Muscle of arm (tissue), 12 donors: ENCODE data around the gene ESYT1. TPM values are rescaled to one million over a fixed set of nuclear protein-coding genes. Genes with fewer than 3 reads are reported as not detected.

Experiments used
- DNase-seq: peaks from one replicate; pipeline ENCODE4 v3.0.0-alpha.2; 2013
- polyA plus RNA-seq, 12 donors: library from polyadenylated mRNA; unstranded; fragments of 120-200 nt; gene quantifications; one replicate each; pipeline ENCODE4 v1.2.1, GENCODE V29; 2013; ENCODE audit not compliant: insufficient read length in 12 of 12

ESYT1 gene
- polyA plus RNA-seq, 12 donors = 40.1 to 83.4 (median 75.0) TPM; not detected in 1

DNA sequence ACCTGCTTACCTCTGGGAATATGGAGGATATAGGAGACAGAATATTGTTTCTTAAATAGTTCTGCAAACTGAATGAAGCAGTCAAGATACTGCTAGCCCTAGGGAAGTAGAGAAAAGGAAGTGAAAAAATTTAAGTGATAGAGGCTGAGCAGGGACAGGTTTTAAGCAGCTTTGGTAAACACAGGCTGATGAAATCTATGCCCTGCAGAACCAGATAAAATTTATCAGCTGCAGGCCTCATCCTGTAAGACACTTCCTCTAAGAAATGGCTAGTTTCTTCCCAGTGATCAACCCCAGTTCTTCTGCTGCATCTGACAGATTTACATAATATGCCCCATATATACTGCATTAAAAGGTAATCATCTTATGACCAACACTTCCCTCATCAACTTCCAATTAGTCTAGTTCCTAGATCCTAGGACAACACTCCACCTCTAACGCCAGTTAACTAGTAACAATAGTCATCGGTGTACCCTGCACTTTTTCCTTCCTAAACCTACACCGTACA, 1.3 kb upstream of the ESYT1 start:
- DNase-seq = no peak

DNA sequence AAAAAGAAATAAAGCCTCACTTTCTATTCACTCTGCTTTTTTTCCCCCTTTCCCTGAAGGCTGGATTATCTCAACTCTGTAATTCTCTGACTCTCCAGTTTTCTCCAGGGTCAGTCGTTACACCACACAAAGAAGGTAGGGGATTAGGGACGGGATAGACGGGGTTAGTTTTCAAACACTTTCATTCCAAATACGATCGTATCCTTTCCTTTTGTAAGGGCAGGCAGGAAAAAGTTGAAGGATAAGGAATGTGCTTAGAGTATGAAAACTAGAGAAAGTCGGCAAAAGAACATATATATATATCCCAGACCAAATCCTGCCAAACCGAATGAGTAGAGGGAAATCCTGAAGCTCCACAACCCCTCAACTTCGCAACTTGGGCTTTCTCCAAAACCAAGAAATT, 581 bp upstream of the ESYT1 start:
- no peak for DNase-seq

DNA sequence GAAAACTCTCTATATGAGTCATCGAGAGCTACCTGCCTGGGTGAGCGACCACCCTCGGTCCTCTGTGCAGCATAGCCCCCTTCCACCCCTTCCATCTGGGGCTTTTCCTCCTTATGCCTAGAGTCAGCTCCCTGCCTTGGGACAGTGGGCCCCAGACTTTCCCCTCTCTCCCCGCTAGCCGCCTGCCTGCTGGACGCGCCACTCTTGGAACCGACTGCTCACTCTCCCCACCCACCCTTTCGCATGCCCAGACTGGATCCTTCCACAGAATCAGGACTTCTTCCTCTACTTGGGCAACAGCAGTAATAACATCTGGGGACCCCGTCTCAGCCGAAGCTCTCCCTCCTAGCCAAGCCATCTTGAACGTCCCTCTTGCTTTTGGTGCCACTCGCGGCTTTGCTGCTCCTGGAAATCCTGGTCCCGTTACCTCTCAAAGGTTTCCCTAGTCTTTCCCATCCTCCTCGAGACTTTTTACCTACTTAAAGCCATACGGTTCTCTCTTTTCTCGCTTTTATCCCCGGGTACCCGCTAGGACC, 671 bp downstream of the ESYT1 start:
- DNase-seq = peak; percentile 44

DNA sequence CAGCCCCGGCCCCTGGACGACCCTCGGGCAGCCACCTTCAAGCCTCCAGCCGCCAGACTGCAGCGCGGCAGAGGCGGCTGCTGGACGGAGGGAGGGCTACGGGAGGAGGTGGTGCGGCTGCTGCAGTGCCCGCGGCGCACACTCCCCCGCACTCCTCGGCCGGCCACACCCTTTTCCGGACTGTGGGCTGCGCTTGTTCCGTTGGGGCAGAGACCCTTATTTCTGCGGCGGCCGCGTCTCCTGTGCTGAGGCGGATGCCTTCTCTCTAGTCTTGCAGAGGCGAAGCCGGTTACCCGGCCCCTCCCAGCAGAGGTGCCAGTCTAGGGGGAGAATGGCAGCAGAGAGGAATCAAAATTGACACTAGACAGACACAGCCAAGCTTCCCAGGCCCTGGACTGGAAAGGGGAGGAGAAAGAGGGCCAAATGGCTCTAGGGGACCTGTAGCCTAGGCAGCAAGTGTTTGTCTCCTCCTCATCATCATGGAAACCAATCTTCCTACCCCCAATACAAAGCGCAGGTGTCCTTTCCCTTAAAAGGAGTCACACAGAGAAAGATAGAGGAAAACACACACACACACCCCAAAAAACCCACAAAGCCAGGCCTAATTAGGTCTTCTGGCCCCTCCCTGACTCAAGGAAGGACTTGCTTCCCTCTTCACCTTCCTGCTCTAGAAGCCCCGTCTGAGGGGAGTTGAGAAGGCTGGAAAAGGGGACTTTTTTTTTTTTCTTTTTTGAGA, 1.3 kb downstream of the ESYT1 start:
- DNase-seq = peak; percentile 31

DNA sequence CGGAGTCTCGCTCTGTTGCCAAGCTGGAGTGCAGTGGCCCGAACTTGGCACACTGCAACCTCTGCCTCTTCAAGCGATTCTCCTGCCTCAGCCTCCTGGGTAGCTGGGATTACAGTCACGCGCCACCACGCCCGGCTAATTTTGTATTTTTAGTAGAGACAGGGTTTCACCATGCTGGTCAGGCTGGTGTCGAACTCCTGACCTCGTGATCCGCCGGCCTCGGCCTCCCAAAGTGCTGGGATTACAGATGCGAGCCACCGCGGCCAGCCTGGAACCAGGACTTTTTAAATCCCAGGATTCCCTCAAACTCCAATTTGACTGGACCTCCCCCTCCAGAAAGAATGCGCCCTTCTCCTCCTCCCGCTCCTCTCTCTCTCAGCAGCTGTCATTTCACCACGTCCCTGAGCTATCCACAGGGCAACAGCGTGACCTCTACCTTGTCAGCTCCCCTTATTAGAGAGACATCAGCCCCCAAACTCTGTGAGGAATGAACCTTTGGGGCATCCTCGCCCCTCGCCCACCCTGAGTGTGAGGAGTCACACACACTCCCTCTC, 2.0 kb downstream of the ESYT1 start:
- no peak for DNase-seq

DNA sequence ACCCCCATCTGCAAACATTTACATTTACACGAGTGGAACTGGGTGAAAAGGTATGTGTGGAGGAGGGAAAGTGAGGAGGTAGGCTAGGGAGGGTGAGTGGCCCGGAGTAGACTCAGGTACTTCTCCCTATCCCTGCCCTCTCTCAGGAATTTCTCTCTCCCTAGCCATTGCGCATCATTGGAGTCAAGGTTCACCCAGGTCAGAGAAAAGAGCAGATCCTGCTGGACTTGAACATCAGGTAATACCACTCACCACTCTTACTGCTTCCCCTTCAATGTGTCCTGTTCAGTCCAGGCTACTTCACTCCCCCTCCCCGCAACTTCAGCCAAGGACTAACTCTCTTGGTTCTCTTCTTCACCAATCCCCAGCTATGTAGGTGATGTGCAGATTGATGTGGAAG, 2.8 kb downstream of the ESYT1 start:
- no peak for DNase-seq

DNA sequence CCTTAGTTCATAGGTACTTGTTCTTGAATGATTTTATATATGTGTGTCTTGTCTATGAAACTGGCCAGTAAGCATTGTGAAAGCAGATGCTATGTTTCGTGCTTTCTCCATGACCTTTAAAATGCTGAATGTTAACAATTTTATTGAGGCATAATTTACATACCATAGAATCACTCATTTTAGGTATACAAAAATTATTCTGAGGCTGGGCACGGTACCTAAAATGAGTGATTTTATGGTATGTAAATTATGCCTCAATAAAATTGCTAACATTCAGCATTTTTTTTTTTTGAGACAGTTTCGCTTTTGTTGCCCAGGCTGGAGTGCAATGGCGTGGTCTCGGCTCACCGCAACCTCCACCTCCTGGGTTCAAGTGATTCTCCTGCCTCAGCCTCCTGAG, 6.8 kb downstream of the ESYT1 start:
- no peak for DNase-seq

DNA sequence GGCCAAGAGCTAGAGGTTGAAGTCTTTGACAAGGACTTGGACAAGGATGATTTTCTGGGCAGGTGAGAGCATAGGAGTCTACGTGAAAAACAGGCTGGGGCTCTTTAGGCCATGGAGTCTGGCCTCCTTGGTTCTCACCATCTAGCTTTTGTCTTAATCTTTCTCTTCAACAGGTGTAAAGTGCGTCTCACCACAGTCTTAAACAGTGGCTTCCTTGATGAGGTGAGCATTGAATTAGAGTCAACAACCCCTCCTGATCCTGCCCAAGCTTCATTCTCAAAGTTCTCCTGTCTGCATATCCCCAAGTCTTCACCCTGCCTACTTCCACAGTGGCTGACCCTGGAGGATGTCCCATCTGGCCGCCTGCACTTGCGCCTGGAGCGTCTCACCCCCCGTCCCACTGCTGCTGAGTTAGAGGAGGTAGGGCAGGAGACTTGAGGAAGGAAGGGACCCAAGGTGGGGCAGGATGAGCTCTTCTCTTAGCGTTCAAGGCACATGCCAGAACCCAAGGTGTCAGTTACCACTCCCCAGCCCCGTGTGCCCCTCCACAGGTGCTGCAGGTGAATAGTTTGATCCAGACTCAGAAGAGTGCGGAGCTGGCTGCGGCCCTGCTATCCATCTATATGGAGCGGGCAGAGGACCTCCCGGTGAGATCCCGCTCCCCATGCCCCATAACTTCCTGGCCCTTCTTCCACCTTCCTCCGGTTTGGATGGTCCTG, 9.9 kb downstream of the ESYT1 start:
- no peak for DNase-seq

DNA sequence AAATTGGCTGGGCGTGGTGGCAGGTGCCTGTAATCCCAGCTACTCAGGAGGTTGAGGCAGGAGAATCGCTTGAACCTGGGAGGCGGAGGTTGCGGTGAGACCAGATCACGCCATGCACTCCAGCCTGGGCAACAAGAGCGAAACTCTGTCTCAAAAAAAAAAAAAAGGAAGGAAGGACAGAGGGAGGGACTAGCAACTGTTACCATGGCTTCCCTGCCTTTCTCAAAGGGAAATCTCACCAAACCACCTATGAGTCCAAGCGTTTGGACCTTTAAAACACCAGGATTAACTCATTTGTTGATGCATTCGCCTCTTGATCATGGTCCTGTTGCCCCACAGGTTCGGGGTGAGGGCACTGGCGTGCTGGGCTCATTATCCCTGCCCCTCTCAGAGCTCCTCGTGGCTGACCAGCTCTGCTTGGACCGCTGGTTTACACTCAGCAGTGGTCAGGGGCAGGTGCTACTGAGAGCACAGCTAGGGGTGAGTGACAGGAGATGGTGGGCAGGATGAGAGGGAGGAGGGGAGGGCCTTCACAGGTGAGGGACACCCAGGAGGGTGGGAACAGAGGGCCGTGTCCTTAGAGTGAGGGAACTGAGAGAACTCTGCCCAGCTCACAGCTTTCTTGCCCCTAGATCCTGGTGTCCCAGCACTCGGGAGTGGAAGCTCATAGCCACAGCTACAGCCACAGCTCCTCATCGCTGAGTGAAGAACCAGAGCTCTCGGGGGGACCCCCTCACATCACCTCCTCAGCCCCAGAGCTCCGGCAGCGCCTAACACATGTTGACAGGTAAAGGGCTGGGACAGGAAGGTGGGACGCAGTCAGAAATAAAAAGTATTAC, 14.1 kb downstream of the ESYT1 start:
- DNase-seq = no peak

DNA sequence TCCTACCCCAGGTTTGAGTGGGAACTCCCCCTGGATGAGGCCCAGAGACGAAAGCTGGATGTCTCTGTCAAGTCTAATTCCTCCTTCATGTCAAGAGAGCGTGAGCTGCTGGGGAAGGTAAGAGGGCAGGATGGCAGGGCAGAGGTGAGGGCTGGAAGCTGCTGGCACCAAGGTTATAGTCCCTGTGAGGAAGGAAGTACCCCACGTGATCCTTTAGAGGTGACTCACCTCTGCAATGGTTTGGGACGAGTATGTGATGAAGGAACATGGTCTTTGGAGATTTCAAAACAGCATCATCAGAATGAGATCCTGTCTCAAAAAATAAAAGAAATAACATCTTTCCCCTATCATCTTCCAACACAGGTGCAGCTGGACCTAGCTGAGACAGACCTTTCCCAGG, 15.2 kb downstream of the ESYT1 start:
- no peak for DNase-seq

DNA sequence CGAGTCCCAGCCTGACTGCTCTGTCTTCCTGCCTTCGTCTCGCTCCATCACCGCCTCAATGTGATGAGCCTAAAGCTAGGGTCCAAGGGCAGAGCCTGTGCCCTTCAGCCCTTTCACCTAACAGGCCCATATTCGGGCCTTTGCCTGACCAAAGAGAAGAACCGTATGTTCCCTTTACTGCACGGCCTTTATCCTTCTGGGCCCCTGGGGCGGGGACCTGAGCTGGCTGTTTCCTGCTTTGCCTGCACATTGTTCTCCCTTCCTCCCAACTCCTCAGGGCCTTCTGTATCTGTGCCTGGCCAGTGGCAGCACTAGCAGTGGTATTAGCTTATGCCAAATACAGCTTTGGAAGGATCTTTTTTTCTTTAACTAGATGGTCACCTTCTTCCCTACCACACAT, 15.8 kb downstream of the ESYT1 start:
- no peak for DNase-seq

DNA sequence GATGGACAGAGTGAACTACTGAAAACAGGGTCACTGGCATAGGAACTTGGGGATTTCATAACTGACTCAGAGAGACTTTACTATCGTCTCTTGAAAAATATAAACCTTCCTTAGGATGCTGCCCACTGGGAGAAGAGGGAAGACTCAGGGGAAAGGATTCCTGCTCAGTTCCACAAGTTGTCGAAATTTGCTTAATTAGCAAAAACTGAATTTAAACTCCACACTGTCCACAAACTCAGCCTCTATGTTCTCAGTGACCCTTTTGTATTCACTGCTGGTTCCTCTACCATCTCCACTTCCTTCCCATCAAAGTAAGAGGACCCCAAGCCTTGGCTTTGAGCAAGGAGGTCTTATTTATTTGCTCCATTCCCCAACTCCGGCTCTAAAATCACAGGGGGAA, 17.1 kb downstream of the ESYT1 start:
- no peak for DNase-seq

DNA sequence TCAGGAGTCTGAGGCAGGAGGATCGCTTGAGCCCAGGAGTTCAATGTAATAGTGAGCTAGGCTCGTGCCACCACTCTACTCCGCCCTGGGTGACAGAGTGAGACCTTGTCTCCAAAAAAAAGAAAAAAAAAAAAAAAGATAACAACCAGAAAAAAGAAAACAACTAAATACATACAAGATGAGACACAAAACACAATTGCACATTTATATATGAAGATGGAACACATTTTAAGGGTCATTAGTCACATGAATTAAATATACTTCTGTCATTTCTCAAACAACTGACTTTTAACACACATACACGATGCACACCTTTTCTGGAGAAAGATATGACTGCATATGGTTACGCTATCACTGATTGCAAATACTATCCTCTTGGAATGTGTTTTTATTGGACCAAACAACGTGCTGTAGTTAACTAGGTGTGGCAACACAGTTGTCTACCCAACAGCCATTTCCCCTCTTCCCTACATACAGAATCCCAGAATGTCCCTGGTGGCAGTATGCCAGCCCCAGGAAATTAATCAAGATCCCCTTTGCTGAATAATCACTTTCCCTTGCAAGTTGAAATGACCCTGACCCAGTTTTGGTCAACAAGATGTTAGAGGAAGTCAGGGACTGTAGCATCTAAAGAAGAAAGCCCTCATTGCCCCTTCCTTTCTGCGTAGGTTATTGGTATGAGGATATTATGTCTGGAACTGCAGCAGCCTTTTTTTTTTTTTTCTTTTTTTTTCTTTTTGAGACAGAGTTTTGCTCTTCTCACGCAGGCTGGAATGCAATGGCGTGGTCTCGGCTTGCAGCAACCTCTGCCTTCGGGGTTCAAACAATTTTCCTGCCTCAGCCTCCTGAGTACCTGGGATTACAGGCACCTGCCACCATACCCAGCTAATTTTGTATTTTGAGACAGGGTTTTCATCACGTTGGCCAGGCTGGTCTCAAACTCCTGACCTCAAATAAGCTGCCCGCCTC, 18.7 kb downstream of the ESYT1 start:
- DNase-seq = no peak

DNA sequence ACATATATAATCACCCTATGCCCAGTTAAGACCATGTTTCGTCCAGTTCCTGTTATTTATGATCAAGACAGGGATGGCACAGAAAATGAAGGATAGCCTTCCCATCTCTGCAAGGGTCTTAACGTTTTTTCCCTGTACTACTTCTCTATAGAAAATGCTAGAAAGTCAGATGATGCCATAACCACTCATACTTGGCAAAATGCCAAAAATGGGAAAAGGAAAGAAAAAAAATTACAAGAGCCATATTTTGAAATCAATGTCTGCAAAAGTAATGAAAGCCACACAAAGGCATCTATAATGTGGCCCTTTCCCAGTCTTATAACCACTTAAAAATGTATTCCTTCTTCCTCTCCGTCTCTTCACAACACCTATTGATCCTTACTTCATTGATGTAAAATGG, 22.5 kb downstream of the ESYT1 start:
- no peak for DNase-seq

DNA sequence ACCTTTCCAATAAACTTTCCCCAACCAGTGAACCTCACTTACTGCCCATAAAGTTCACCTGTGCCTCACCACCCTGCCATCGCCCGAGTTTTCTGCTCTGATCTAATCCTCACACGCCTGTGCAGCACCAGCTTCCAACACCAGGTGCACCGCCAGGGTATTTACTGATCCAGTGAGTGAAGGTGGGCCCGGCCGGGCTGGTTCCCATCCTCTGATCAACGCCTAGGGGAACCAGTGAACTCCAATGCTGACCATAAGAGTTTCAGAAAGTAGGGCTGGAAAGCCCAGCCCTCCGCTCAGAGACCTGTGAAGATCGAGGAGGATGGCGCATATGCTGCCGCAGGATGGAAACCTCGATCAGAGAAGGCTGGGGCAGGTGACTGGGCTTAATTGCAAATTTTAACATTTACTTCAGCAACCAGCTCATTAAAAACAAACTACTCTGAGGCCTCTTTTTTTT, 23.6 kb downstream of the ESYT1 start:
- DNase-seq = no peak

DNA sequence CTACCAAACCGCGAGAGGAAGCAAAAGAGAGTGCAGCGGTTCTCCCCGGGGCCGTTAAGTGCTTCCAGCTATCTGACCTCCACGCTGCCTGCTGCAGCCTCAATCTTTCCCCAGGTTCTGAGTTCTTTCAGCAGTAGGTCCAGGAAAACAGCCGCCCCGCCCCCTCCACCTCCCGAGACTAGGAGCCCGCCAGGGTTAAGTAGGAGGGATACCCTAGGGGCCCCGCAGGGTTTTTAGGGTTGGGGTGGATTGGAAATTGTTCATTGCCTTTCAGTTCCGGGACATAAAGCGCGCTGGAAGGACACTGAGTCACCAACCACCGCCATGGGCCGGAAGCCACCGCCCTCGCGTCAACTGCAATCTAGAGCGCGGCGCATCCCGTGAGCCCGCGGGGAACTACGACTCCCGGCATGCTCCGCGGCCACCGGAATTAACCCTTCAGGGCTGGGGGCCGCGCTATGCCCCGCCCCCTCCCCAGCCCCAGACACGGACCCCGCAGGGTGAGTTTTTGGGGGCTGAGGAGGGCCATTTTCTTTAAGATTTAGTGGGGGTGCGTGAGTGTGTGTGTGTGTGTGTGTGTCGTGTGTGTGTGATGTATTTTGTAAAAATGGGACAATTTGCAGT, 24.2 kb downstream of the ESYT1 start, which contains the start of gene MYL6B:
Gene MYL6B, plus strand, starts transcription at position 456 of the 624 bp plus-strand sequence. CDS start 1,332 bp downstream, outside the sequence.
- DNase-seq = peak; percentile 95

DNA sequence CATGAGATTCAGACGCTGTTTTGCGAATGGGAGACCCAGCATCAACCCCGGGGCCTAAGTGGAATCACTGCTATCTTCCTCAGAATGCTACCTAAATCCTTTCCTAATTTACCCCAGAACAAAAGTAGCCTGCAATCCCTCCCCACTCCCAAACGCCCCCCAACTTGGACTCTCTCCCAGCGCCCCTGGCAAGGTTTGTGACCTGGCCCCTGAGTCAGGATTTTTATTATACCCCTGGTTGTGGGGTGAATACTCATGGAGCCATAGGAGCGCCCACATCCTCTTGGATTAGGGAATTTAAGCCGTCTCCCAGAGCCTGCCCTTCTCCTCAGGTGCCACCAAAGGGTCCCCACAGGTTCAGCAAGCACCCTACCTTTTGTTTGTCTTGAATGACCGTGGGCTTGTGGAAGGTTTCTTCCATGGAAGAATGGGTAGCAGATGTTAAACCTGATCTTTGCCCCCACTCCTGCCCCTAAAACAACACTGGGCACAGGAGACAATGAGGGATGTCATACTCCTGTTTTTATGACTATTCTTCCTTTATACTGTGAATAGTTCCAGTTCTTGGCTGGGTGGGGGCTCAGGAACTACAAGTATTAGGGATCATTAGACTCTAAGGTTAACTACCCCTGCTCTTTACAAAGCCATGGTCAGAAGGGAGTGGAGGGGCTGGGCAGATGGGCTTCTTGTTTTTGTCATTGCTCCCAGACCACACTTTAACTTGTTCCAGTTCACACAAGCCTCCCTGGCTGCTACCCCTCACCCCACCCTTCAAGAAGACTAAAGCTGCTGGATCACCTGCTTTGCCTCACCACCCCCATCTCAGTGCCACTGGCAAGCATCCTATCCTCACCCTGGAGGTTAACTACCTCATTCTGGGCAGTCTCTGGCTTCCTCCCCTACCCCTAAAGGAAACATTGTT, 24.9 kb downstream of the ESYT1 start:
- DNase-seq = no peak

DNA sequence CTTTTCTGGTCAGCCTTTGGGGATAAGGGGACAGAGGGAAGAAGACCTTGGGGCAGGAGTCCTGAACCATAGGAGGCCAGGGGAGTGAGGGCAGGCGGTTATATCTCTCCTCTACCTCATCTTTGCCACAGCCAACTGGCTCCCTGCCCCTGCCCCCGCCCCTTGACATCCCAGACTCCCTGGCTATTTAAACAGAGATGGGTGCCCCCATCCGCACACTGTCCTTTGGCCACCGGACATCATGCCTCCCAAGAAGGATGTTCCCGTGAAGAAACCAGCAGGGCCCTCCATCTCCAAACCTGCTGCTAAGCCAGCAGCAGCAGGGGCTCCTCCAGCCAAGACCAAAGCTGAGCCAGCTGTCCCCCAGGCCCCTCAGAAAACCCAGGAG, 25.6 kb downstream of the ESYT1 start:
- DNase-seq = no peak
